Measurements from ENCODE around the gene ZBTB46. TPM values are rescaled to one million over a fixed set of nuclear protein-coding genes. Genes with fewer than 3 reads are reported as not detected.

The ZBTB46 gene
- polyA plus RNA-seq, 3 donors, result 0.07 to 2.3 (median 0.37) TPM

- Histone ChIP-seq H3K4me1 (ENCODE audit: control insufficient read depth in 1 of 2, insufficient read depth in 2 of 2, low read length in 2 of 2) (peaks cover 9 to 21% of the 10 kb centered on the region in 2 donors), H2AFZ (ENCODE audit: insufficient read depth, low read depth, low read length, poor library complexity, severe bottlenecking) (peak overlapping the region; percentile 56), H3K4me3 (replicated peaks in 1 of 3; ENCODE audit: low read depth in 2 of 3, low read length in 3 of 3) (peak overlapping the region; percentile 32 to 76 (median 58)), H3K27ac (ENCODE audit: low read depth in 1 of 2, low read length in 2 of 2) (no peak overlapping the region), H3K27me3 (ENCODE audit: control insufficient read depth in 2 of 2, insufficient read depth in 2 of 2, low read length in 2 of 2) (peaks cover 28 to 60% of the 10 kb centered on the region in 2 donors), H3K9me3 (replicated peaks in 1 of 2; ENCODE audit: control insufficient read depth in 1 of 2, insufficient read depth in 1 of 2, low read length in 2 of 2) (peaks cover 2 to 12% of the 10 kb centered on the region in 2 donors), H3K4me2 (replicated peaks; ENCODE audit: extremely low read depth, low read length, poor library complexity, severe bottlenecking) (peak overlapping the region; percentile 95), H3K79me2 (ENCODE audit: insufficient read depth, low read length) (no peaks in the 10 kb centered on the region), H3K9ac (ENCODE audit: insufficient read depth, low read length, poor library complexity, severe bottlenecking) (no peak overlapping the region), H4K20me1 (ENCODE audit: insufficient read depth, low read length) (peaks cover 11% of the 10 kb centered on the region), H3K36me3 (replicated peaks in 1 of 2; ENCODE audit: control insufficient read depth in 1 of 2, insufficient read depth in 2 of 2, low read length in 2 of 2) (no peaks in the 10 kb centered on the region)
- no peak for DNase-seq
- peak overlapping the region; percentile 91 to 96 for H3K4me3 Mint-ChIP-seq
- H3K4me1 Mint-ChIP-seq, result peaks cover 9% of the 10 kb centered on the region
- 0% methylated on average over 8 of the region's 10 CpGs for WGBS (ENCODE audit: insufficient coverage)
- H3K27me3 Mint-ChIP-seq (ENCODE audit: low read depth in 3 of 3), result peaks cover 57 to 71% (median 69%) of the 10 kb centered on the region in 3 donors
- peaks cover 0 to 20% (median 7%) of the 10 kb centered on the region in 7 donors for H3K9me3 Mint-ChIP-seq
- TF ChIP-seq CTCF (IDR thresholded peaks at IDR 0.05), result no peak
- H3K36me3 Mint-ChIP-seq, result peaks cover 0 to 8% of the 10 kb centered on the region in 2 donors
- intact Hi-C loops (cut with micrococcal nuclease), result loop anchor here in 1 of 2 donors (5.0 kb wide), 1 partner anchor 33 kb away; the partner anchor contains the start of gene ABHD16B
- H3K27ac Mint-ChIP-seq, result no peak overlapping the region
Observed at GRCh38 chr20:63829603-63829944, 1.5 kb downstream of the ZBTB46 start.

GRCh38 chr20:63828951-63829350 is 2.1 kb downstream of the ZBTB46 start:
- Mint-ChIP-seq H3K27me3 (ENCODE audit: low read depth in 3 of 3) (peaks cover 55 to 67% (median 62%) of the 10 kb centered on the region in 3 donors), H3K27ac (no peak overlapping the region), H3K4me1 (peaks cover 9% of the 10 kb centered on the region), H3K9me3 (peaks cover 0 to 20% (median 7%) of the 10 kb centered on the region in 7 donors), H3K36me3 (peaks cover 0 to 8% of the 10 kb centered on the region in 2 donors), H3K4me3 (peak overlapping the region in 1 of 2 donors; percentile 96)
- Histone ChIP-seq H3K4me1 (ENCODE audit: control insufficient read depth in 1 of 2, insufficient read depth in 2 of 2, low read length in 2 of 2) (peaks cover 9 to 21% of the 10 kb centered on the region in 2 donors), H3K27me3 (ENCODE audit: control insufficient read depth in 2 of 2, insufficient read depth in 2 of 2, low read length in 2 of 2) (peaks cover 28 to 54% of the 10 kb centered on the region in 2 donors), H3K27ac (ENCODE audit: low read depth in 1 of 2, low read length in 2 of 2) (no peak overlapping the region), H3K36me3 (replicated peaks in 1 of 2; ENCODE audit: control insufficient read depth in 1 of 2, insufficient read depth in 2 of 2, low read length in 2 of 2) (no peaks in the 10 kb centered on the region), H3K4me2 (replicated peaks; ENCODE audit: extremely low read depth, low read length, poor library complexity, severe bottlenecking) (no peak overlapping the region), H3K4me3 (replicated peaks in 1 of 3; ENCODE audit: low read depth in 2 of 3, low read length in 3 of 3) (no peak overlapping the region), H3K9me3 (replicated peaks in 1 of 2; ENCODE audit: control insufficient read depth in 1 of 2, insufficient read depth in 1 of 2, low read length in 2 of 2) (peaks cover 2 to 12% of the 10 kb centered on the region in 2 donors), H2AFZ (ENCODE audit: insufficient read depth, low read depth, low read length, poor library complexity, severe bottlenecking) (no peak overlapping the region), H3K9ac (ENCODE audit: insufficient read depth, low read length, poor library complexity, severe bottlenecking) (no peak overlapping the region), H3K79me2 (ENCODE audit: insufficient read depth, low read length) (no peaks in the 10 kb centered on the region), H4K20me1 (ENCODE audit: insufficient read depth, low read length) (peaks cover 11% of the 10 kb centered on the region)
- no peak for DNase-seq
- intact Hi-C loops (cut with micrococcal nuclease), result loop anchor here in 1 of 2 donors (5.0 kb wide), 1 partner anchor 33 kb away; the partner anchor contains the start of gene ABHD16B
- 93% methylated on average over 9 of the region's 10 CpGs for WGBS (ENCODE audit: insufficient coverage)
- TF ChIP-seq CTCF (IDR thresholded peaks at IDR 0.05), result no peak
